ENCODE data around the gene NLK. TPM values are rescaled to one million over a fixed set of nuclear protein-coding genes. Genes with fewer than 3 reads are reported as not detected.

The NLK gene
- total RNA-seq, 6 donors from 2014 or later = 16.1 to 34.5 (median 19.9) TPM

DNA sequence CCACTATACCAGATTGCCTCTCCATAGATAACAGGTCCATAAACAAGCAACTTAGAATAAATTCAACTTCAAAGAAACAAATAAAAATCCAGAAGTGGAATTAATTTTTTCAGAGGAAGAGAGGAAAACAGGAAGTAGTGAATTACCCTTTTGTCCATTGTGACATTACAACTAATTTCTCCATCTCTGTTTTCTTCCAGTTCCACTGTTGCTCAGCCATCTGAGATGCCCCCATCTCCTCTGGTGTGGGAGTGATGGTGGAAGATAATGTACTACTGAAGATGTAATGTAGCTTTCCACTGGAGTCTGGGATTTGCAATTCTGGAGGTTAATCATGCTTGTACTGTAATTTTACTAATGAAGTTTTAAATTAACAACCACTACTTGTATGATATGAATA lies 151.9 kb downstream of the NLK start:
- no peaks in the 10 kb centered on the region for H3K9me3 ChIP-seq
- TF ChIP-seq EP300 (IDR thresholded peaks at IDR 0.05) = no peak
- TF ChIP-seq POLR2A (IDR thresholded peaks at IDR 0.05) = no peak
- TF ChIP-seq, protein P1, sequence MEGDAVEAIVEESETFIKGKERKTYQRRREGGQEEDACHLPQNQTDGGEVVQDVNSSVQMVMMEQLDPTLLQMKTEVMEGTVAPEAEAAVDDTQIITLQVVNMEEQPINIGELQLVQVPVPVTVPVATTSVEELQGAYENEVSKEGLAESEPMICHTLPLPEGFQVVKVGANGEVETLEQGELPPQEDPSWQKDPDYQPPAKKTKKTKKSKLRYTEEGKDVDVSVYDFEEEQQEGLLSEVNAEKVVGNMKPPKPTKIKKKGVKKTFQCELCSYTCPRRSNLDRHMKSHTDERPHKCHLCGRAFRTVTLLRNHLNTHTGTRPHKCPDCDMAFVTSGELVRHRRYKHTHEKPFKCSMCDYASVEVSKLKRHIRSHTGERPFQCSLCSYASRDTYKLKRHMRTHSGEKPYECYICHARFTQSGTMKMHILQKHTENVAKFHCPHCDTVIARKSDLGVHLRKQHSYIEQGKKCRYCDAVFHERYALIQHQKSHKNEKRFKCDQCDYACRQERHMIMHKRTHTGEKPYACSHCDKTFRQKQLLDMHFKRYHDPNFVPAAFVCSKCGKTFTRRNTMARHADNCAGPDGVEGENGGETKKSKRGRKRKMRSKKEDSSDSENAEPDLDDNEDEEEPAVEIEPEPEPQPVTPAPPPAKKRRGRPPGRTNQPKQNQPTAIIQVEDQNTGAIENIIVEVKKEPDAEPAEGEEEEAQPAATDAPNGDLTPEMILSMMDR (IDR thresholded peaks at IDR 0.05) = no peak
- TF ChIP-seq POLR2AphosphoS5 (IDR thresholded peaks at IDR 0.05) = no peak
- peaks cover 0 to 15% (median 0%) of the 10 kb centered on the region in 4 donors for H3K36me3 ChIP-seq
- peaks cover 4 to 14% (median 8%) of the 10 kb centered on the region in 4 donors for H3K4me1 ChIP-seq
- no peak overlapping the region for H3K27ac ChIP-seq
- H3K27me3 ChIP-seq = no peaks in the 10 kb centered on the region
- H3K4me3 ChIP-seq = no peak overlapping the region
- no peak for DNase-seq
- no peak for ATAC-seq (ENCODE audit: low FRiP score in 2 of 2)

DNA sequence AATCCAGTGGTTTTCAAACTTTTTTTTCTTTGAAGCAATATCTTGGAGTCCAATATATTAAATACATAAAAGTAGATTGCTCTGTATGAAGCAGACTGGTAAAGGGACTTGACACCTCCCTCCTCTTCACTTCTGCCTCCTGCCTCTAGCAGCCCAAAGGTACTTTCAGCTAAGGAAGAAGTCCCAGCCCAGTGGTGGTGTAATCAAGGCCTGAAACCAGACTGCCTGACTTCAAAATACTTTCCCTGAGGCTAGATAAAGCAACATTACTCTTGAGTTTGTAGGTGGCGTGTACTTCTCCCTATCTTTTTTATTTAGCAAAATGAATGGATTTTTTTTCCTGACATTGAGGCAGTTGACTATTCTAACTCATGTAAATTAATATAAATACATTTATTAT lies 154.2 kb downstream of the NLK start:
- TF ChIP-seq POLR2AphosphoS5 (IDR thresholded peaks at IDR 0.05) = no peak
- TF ChIP-seq, protein P1 (IDR thresholded peaks at IDR 0.05) = no peak
- TF ChIP-seq EP300 (IDR thresholded peaks at IDR 0.05) = no peak
- TF ChIP-seq POLR2A (IDR thresholded peaks at IDR 0.05) = no peak
- Histone ChIP-seq H3K4me1 (peaks cover 0 to 14% (median 8%) of the 10 kb centered on the region in 4 donors), H3K9me3 (no peaks in the 10 kb centered on the region), H3K27ac (no peak overlapping the region), H3K27me3 (no peaks in the 10 kb centered on the region), H3K4me3 (no peak overlapping the region), H3K36me3 (peaks cover 0 to 12% (median 0%) of the 10 kb centered on the region in 4 donors)
- ATAC-seq (ENCODE audit: low FRiP score in 2 of 2) (no peak), DNase-seq (no peak)
- 63 to 89% methylated on average over 1 of the region's 1 CpG for WGBS, 2 donors

DNA sequence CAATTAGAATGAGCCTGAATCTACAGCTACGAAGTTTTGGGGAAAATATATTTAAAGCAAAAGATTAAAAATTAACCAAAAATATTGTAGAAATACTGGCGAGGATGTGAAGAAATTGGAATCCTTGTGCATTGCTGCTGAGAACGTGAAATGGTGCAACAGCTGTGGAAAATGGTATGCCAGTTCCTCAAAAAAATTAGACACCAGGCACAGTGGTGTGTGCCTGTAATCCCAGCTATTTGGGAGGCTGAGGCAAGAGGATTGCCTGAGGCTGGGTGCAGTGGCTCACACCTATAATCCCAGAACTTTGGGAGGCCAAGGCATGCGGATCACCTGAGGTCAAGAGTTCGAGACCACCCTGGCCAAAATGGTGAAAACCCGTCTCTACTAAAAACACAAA lies 156.6 kb downstream of the NLK start:
- TF ChIP-seq, protein P1 (IDR thresholded peaks at IDR 0.05) = no peak
- TF ChIP-seq EP300 (IDR thresholded peaks at IDR 0.05) = no peak
- TF ChIP-seq POLR2A (IDR thresholded peaks at IDR 0.05) = no peak
- TF ChIP-seq POLR2AphosphoS5 (IDR thresholded peaks at IDR 0.05) = no peak
- Histone ChIP-seq H3K27ac (no peak overlapping the region), H3K4me3 (no peak overlapping the region), H3K9me3 (no peaks in the 10 kb centered on the region), H3K27me3 (no peaks in the 10 kb centered on the region), H3K4me1 (no peaks in the 10 kb centered on the region), H3K36me3 (peaks cover 0 to 12% (median 0%) of the 10 kb centered on the region in 4 donors)
- WGBS, 2 donors = 89 to 93% methylated on average over 6 of the region's 6 CpGs
- ATAC-seq (ENCODE audit: low FRiP score in 2 of 2) (no peak), DNase-seq (no peak)

DNA sequence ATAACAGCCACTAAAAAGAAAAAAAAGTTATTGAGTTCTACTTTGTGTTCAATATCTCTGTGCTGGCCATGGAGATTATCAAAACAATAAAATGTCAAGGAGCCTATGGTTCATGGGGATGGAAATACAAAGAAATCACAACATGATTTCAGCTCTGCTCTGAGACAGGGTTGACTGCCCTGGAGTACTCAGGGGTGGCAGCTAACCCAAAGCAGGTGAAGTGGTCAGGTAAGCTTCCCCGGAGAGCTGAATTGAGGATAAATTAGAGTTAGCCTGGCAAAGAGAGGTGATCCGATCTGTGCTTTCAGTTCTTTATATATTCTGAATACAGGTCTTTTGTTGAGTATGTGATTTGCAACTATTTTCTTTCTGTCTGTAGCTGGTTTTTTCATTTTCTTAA lies 157.3 kb downstream of the NLK start:
- Histone ChIP-seq H3K36me3 (peaks cover 0 to 5% (median 0%) of the 10 kb centered on the region in 4 donors), H3K27ac (no peak overlapping the region), H3K9me3 (no peaks in the 10 kb centered on the region), H3K4me1 (no peaks in the 10 kb centered on the region), H3K4me3 (no peak overlapping the region), H3K27me3 (no peaks in the 10 kb centered on the region)
- no peak for TF ChIP-seq POLR2A (IDR thresholded peaks at IDR 0.05)
- no peak for TF ChIP-seq POLR2AphosphoS5 (IDR thresholded peaks at IDR 0.05)
- TF ChIP-seq EP300 (IDR thresholded peaks at IDR 0.05) = no peak
- TF ChIP-seq, protein P1 (IDR thresholded peaks at IDR 0.05) = no peak
- WGBS, 2 donors = 82 to 98% methylated on average over 2 of the region's 2 CpGs
- ATAC-seq (ENCODE audit: low FRiP score in 2 of 2) = no peak
- DNase-seq = no peak

DNA sequence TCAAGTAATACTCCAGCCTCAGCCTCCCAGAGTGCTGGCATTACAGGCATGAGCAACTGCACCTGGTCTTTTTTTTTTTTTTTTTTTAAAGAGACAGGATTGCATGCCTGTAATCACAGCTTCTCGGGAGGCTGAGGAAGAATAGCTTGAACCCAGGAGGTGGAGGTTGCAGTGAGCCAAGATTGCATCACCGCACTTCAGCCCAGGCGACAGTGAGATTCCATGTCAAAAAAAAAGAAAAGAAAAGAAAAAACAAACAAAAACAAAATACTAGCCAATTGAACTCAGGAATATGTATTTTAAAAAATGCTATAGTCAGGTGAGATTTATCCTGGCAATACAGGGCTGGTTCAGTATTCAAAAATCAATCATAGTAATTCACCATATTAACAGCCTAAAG lies 158.8 kb downstream of the NLK start:
- no peaks in the 10 kb centered on the region for H3K27me3 ChIP-seq
- H3K4me1 ChIP-seq = no peaks in the 10 kb centered on the region
- no peak overlapping the region for H3K4me3 ChIP-seq
- 47 to 69% methylated on average over 3 of the region's 3 CpGs for WGBS, 2 donors
- DNase-seq (no peak), ATAC-seq (ENCODE audit: low FRiP score in 2 of 2) (no peak)
- H3K27ac ChIP-seq = no peak overlapping the region
- no peaks in the 10 kb centered on the region for H3K9me3 ChIP-seq
- H3K36me3 ChIP-seq = no peaks in the 10 kb centered on the region
- TF ChIP-seq, protein P1 (IDR thresholded peaks at IDR 0.05) = no peak

Data from upper lobe of left lung (tissue), 6 donors.